ENCODE measurements around the gene SMARCC2. TPM values are rescaled to one million over a fixed set of nuclear protein-coding genes. Genes with fewer than 3 reads are reported as not detected.

The SMARCC2 gene
- total and polyA plus RNA-seq, 2 of the 13 experiments (the other 11 are each of a cell fraction or from before 2014, with no cell fraction given), result 21.3 to 24.1 TPM

DNA sequence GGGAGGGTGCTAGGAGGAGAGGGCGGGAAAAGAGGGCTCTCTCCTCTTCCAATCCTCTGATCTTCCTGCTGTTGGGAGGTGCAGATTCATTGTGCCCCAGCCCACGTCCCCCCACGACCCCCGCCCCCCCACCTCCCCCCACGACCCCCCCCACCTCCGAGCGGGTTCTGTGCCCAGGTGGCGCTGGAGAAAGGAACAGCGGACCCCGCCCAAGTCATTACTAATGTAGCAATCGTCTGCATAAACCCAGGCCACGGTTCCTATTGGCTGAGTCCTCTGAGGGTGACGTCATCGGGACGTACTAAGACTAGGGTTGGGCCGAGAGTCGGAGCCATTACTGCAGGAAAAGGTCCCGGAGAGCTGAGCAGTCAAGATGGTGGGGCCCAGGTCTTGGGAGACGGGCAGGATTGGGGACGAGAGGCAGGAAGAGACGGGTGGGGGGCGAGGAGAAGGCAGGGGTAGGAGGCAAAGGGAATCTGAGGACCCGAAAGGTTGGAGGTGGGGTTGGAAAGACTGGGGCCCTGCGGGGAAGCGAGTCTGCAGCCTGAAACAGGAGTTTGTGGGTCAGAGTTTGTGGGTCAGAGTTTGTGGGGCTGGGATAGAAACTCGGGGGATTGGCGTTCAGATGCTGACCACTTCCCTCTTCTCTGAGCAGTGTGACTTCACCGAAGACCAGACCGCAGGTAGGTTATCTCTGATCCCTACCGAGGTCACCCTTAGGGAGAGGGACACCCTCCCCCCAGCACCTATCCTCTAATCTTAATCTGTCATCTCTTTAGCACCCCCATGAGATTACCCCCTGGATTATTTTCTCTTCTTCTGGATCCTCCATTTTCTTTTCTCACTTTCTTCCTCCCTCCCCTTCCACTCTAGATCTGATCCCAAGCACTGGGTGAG is 31.0 kb downstream of the SMARCC2 start, which contains the start of gene MYL6 (continued):
- TF ChIP-seq YEATS4 (CRISPR knock-in tag; IDR thresholded peaks at IDR 0.05; ENCODE audit: borderline replicate concordance) (peak; percentile 40), ZNF792 (CRISPR knock-in tag; IDR thresholded peaks at IDR 0.05) (0 out of 2 replicates have a peak, but pooled peaks have one; percentile 42), RBM39 (IDR thresholded peaks at IDR 0.05; ENCODE audit: low read depth, low read length, poor library complexity, severe bottlenecking) (no peak), ZNF629 (CRISPR knock-in tag; conservative IDR thresholded peaks at IDR 0.05) (no peak), HNRNPLL (IDR thresholded peaks at IDR 0.05; ENCODE audit: low read depth, low read length, poor library complexity, severe bottlenecking) (no peak), ZNF432 (CRISPR knock-in tag; IDR thresholded peaks at IDR 0.05; ENCODE audit: borderline replicate concordance) (no peak), HIVEP1 (CRISPR knock-in tag; IDR thresholded peaks at IDR 0.05) (no peak), U2AF1 (optimal IDR thresholded peaks at IDR 0.05; ENCODE audit: low read depth, low read length) (peak; percentile 6), ZNF530 (CRISPR knock-in tag; IDR thresholded peaks at IDR 0.05; ENCODE audit: low read depth) (no peak)

DNA sequence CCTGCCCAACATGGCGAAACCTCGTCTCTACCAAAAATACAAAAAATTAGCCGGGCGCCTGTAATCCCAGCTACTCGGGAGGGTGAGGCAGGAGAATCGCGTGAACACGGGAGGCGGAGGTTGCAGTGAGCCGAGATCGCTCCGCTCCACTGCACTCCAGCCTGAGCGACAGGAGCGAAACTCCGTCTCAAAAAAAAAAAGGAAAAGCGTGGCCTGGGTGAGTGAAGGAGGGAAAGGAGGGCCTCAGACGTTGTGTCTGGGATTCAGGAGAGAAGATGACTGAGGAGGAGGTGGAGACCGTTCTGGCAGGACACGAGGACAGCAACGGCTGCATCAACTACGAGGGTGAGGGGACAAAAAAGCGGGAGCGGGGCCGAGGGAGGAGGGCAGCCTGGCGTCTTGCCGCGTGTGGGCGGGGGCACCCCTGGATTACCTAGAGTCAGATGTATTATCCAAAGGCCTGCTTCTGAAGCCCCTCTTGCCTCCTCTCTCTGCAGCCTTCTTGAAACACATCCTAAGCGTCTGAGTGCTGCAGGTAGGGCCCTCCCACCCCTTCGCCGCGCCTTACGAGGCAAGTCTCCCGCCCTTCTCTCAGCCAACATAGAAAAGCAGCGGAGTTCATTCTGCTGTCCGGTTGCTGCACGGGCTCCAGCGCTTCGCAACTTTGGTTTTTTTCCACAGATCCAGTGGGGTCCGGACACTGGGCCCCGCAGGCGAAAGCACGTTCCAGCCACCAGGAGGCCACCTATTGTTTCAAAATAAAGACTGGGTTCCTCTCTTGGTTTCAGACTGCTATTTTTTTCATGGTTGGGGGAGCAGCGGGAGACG is 31.9 kb downstream of the SMARCC2 start:
- peak overlapping the region; percentile 20 to 95 (median 65); a peak in 5 of 6 replicates for H3K4me3 ChIP-seq (replicated peaks in 1 of 3; ENCODE audit: insufficient read depth in 1 of 3, low read depth in 2 of 3, low read length in 3 of 3)
- peaks cover 38% of the 10 kb centered on the region for H3K79me2 ChIP-seq (ENCODE audit: insufficient read depth, low read length)
- DNase-seq (ENCODE audit: low spot score), result peak; percentile 92
- in situ Hi-C loops (cut with HindIII; ENCODE audit: extremely low pct_ligation_motif_present, low pct_unique_long_range_greater_than_20kb) (loop anchor here (5.0 kb wide), 1 partner anchor 35 kb away; no protein-coding TSS in a partner anchor), intact Hi-C loops (cut with micrococcal nuclease; ENCODE audit: unreplicated experiment) (loop anchor here (2.0 to 5.0 kb wide), 2 partner anchors 31 to 35 kb away; no protein-coding TSS in a partner anchor)
- H3K9me3 ChIP-seq (ENCODE audit: low read length), result no peaks in the 10 kb centered on the region
- H4K20me1 ChIP-seq (ENCODE audit: insufficient read depth, low read length), result peaks cover 28% of the 10 kb centered on the region
- BruUV-seq (replicated peaks), result TSS peak; percentile 53
- no peak overlapping the region for H2AFZ ChIP-seq (ENCODE audit: low read length)
- peaks cover 67% of the 10 kb centered on the region for H3K4me1 ChIP-seq (ENCODE audit: insufficient read depth, low read length)
- H3K36me3 ChIP-seq (replicated peaks in 1 of 2; ENCODE audit: control insufficient read depth in 1 of 2, insufficient read depth in 2 of 2, low read length in 2 of 2), result peaks cover 20 to 30% of the 10 kb centered on the region in 2 experiments
- no peaks in the 10 kb centered on the region; a peak in 1 of 5 replicates for H3K27me3 ChIP-seq (ENCODE audit: control insufficient read depth in 1 of 2, insufficient read depth in 2 of 2, low read length in 2 of 2)
- H3K9ac ChIP-seq (ENCODE audit: insufficient read depth, low read depth, low read length), result peak overlapping the region; percentile 70
- H3K4me2 ChIP-seq (ENCODE audit: low read depth, low read length), result peak overlapping the region; percentile 71
- peak; percentile 42 for FAIRE-seq
- peak overlapping the region; percentile 87 for H3K27ac ChIP-seq (ENCODE audit: extremely low read length, insufficient read depth, low read length)
- ChIA-PET POLR2A (interaction anchor here (0.5 to 3.4 kb wide), 12 partner anchors 7 to 77 kb away, joined by 3 to 30 read pairs (median 6); partner anchors contain the start of genes ESYT1, RNF41, RPL41 and SMARCC2), CTCF (ENCODE audit: low intra/inter-chr PET ratio, low total read pairs) (interaction anchor here (1.2 to 1.8 kb wide), 3 partner anchors 32 to 33 kb away, joined by 3 to 7 read pairs (median 3); partner anchors contain the start of gene SMARCC2)
- WGBS (ENCODE audit: low lambda C conversion rate), result 37% methylated on average over 42 of the region's 45 CpGs
- peak; percentile 70 for ATAC-seq
- TF ChIP-seq, protein P1, sequence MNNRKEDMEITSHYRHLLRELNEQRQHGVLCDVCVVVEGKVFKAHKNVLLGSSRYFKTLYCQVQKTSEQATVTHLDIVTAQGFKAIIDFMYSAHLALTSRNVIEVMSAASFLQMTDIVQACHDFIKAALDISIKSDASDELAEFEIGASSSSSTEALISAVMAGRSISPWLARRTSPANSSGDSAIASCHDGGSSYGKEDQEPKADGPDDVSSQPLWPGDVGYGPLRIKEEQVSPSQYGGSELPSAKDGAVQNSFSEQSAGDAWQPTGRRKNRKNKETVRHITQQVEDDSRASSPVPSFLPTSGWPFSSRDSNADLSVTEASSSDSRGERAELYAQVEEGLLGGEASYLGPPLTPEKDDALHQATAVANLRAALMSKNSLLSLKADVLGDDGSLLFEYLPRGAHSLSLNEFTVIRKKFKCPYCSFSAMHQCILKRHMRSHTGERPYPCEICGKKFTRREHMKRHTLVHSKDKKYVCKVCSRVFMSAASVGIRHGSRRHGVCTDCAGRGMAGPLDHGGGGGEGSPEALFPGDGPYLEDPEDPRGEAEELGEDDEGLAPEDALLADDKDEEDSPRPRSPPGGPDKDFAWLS (CRISPR knock-in tag; IDR thresholded peaks at IDR 0.05; ENCODE audit: borderline replicate concordance), result no peak
- TF ChIP-seq ZFX (CRISPR knock-in tag; IDR thresholded peaks at IDR 0.05; ENCODE audit: low read depth), result peak; percentile 51; the same call in 1 of the 2 replicates
- TF ChIP-seq KDM5B (CRISPR knock-in tag; IDR thresholded peaks at IDR 0.05; ENCODE audit: borderline replicate concordance), result peak; percentile 23; the same call in 1 of the 2 replicates
- TF ChIP-seq ZNF205 (CRISPR knock-in tag; IDR thresholded peaks at IDR 0.05), result no peak
- 0 out of 2 replicates have a peak, but pooled peaks have one; percentile 39 for TF ChIP-seq SPEN (CRISPR knock-in tag; IDR thresholded peaks at IDR 0.05; ENCODE audit: low read depth)
- TF ChIP-seq ZNF446 (CRISPR knock-in tag; IDR thresholded peaks at IDR 0.05), result 0 out of 2 replicates have a peak, but pooled peaks have one; percentile 24
- peak; percentile 53; the same call in 1 of the 2 replicates for TF ChIP-seq YEATS4 (CRISPR knock-in tag; IDR thresholded peaks at IDR 0.05; ENCODE audit: borderline replicate concordance)
